HG02610 (cell line): ENCODE results near the gene RNF115.
"Not testable (repeated sequence)": the region's sequence is repeated elsewhere in the genome, so short reads cannot be mapped to it uniquely, and the experiment has no call there.

ENCODE experiments used
- ATAC-seq: cut with Tn5 transposase; IDR thresholded peaks from one replicate; pipeline ENCODE4 v1.9.1; 2021; ENCODE audit warnings: mild to moderate bottlenecking, moderate library complexity; ENCODE audit not compliant: unreplicated experiment

Gene RNF115

GRCh38 chr1:145823565-145824498 is at the start of gene RNF115, which contains the start of gene POLR3C:
Gene RNF115 (minus strand): TSS chr1:145824095. CDS start chr1:145823873, 222 bp downstream.
Gene POLR3C (plus strand): TSS chr1:145824200. CDS start chr1:145825777, 1,577 bp downstream.
- peak; percentile 91 for ATAC-seq

- no peak for ATAC-seq
Observed at GRCh38 chr1:145871994-145872924, 48.4 kb upstream of the RNF115 start.

GRCh38 chr1:145868232-145868631 is 44.3 kb upstream of the RNF115 start:
- ATAC-seq: no peak

DNA sequence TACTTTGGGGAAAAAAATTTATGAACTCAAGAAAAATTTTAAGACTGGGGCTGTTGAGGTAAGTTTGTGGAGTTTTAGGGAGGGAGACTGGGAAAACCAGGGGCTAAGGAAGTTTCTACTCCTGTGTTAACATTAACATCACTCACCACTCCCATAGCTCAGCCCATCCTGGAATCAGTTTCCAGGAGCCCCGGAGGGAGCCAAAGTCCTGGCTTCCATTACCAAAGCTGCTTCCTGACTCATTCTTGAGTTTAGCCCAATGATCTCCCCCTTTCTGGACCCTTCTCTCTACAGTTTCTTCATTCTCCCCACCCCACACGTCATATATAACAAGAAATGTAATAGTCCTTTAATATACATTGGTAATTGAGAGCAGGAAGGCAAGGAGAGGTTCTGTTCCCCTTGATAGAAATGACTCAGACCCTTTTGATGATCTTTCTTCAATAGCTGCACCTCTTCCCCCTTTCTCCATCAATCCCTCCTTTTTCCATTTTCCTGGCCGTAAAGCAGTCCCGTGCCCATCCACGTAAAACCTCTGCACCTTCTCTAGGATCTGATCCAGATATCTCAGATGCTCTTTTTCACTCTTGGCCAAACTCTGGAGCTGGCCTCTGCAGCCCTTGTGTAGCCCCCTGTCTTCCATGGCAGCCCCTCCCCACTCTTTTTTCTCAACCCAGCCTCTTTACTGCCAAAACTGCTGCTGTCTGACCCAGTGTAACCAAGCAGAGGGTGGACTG is 39.6 kb upstream of the RNF115 start:
- ATAC-seq: no peak

DNA sequence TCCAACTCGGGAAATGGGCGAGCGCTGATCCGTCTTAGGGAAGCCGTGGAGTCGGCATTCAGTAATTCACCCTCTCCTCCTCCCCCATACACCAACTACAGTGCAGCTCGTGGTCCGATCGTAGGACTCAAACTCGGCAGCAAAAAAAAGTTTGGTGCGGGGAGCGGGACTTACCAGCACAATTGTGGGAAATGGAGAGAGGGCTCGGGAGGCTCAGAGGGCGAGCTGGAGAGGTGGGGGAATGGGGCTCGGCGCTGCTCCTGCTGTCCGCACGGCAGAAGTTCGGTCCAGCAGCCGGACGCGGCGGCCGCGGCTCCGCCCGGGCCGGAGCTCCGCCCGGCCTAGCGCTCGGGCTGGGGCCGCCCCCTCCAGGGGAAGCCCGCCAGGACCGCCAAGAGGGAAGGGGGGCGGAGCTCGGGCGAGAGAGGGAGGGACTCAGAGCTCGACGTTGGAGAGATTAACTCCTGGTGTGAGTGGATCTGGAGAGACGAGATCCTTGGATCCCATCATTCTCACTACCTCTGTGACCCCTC is 35.7 kb upstream of the RNF115 start:
- peak; percentile 68 for ATAC-seq

DNA sequence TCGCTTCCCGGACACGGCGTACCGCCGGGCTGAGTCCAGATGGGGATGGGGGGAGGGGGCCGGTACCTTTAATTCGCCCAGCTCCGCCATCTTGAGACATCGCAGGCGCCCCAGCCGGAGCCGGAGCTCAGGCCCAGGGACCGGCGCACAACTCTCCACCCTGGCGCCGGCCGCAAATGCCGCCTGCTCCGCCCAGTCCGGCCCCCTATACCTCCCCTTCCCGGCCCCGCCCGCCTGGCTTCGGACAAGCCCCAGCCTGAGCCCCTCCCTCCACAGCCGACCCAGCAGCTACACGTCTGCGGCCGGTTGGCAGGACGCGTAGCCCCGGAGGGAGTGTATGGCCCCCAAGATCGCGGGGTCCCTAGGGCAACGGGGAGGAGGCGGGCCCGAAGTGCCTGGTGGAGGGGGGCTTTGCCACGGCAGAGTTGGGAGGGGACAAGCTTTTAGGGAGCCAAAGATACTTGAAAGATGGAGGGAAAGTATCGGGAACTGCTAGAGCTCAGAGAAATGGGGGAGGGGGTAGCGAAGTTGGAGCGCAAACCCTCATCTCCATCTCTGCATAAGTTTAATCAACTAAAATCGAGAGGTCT is 35.1 kb upstream of the RNF115 start, which contains the start of gene PIAS3:
TSS of gene PIAS3 (minus strand) at position 181 of the 590 bp plus-strand sequence. CDS start at position 90, 91 bp downstream.
- peak; percentile 92 for ATAC-seq

DNA sequence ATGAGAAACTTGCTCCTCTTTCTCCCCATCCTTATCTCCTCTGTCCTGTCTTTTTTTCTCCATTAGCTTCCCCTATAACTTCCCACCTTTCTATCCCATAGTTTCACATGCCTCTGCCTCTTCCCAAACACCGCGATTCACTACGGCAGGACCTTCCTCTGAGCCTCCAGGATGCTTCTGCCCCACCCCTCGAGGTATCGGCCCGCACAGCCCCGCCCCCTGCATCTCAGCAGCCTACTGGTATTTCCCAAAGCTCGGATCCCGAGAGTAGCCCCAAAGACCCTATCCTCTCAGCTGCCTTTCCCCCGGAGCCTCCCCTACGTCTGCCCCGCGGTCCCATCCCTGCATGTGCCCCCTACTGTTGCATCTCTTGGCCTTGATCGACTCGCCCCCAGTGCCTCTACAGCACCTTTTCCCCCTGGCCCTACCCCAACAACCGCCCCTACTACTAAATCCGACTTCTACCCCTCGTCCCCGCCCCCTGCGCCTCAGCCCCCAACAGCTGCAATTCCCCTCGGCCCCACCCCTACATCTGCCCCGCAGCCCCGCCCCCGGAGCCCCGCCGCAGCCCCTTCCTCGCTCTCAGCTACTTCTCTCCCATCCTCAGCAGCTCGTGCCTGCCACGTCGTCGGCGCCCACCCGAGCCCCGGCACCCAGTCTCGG is 34.5 kb upstream of the RNF115 start:
- peak; percentile 6 for ATAC-seq

- no peak for ATAC-seq
Observed at GRCh38 chr1:145857170-145857569, 33.3 kb upstream of the RNF115 start.

DNA sequence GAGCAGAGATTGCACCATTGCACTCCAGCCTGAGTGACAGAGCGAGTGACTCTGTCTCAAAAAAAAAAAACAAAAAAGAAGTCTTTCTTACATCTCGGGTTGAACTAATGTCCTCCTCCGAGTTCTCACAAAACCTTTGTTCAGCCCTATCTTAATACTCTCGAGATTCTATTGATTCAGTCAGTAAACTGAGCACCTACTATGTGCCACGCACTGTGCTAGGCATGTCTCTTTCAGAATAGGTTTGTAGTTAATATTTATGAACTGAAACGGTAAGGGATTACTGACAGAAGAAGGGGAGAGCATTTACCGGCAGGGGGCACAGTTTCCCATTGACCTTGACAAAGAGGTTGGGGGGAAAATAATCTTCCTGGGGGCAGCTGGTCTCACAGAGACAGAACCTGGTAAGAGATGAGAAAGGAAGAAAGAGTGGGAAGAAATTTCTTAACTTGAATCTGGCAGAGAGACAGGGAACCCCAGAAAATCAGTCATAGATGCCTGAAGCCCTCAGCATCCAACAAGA is 31.6 kb upstream of the RNF115 start:
- ATAC-seq: no peak

GRCh38 chr1:145849356-145850160 is 25.7 kb upstream of the RNF115 start:
- no peak for ATAC-seq

DNA sequence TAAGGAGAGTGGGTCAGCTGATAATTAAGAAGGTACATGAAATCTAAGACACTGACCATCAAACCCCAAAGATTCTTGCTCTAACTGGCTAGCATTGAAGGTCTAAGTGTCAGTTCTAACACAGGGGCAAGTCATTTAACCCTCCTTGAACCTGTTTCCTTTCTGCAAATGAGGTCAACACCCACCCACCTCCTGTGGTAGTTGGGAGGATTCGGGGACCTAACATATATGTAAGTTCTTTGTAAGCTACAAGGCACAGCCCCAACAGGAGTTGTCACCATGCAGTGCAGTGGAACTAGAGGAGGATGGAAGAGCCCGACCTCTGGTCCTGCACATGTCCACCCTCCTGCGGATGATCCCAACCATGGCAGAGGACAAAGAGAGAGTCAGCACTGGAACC is 23.9 kb upstream of the RNF115 start:
- no peak for ATAC-seq

- peak; percentile 22 for ATAC-seq
Observed at GRCh38 chr1:145846201-145846612, 22.3 kb upstream of the RNF115 start.

DNA sequence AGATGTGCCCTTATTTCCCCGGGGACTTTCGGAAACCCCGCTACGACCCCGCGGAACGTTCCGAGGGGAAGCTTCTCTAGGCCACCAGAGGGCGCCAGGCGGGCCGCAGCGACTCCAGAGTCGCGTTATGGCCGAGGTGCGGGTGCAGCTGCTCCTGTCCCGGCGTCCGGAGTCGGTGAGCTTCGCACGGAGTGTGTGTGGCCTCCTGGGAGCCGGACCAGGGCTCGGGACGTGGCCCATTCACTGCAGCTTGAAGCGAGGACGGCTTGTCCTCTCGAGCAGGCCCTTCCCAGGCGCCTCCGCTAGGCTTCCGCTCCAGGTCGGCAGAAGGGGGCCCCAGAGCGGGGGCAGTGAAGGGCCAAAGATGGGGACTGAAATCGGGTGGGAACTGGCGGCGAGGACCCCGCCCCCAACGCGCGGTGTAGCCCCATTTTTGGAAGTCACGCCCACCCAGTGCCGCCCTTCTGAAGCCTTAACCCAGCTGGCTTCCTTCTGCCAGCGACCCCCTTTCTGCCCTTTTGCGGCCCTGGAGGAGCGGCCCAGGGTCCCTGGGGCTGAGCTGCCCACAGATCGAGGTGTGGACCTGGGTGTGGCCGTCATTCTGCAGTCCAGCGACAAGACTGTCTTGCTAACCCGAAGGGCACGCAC is 21.7 kb upstream of the RNF115 start, which contains the start of gene NUDT17:
TSS of gene NUDT17 (plus strand) at position 117 of the 648 bp plus-strand sequence. CDS start at position 128, 11 bp downstream.
- peak; percentile 56 for ATAC-seq

- peak; percentile 67 for ATAC-seq
Observed at GRCh38 chr1:145845144-145845513, 21.2 kb upstream of the RNF115 start.

GRCh38 chr1:145843031-145843430 is 19.1 kb upstream of the RNF115 start:
- ATAC-seq: no peak

DNA sequence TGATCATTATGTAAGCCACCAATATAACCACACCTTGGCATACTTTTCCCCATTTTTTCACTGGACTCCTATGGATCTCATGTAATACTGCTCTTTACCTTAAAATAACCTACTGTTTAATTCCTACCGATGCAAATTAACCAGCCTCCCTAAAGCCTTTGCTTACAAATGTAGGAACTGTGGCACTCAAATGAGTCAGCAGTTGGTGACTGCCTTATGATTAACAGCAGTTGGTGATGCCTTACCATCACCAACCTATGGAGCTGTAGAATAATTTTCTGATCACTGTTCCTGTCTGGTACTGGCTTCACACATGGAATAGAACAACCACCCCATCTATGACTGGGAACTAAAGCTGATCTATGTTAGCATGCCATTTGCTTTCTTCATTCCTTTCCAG is 13.8 kb upstream of the RNF115 start:
- no peak for ATAC-seq

- ATAC-seq: not testable (repeated sequence)
Observed at GRCh38 chr1:145830810-145831209, 6.9 kb upstream of the RNF115 start.
